Mucosa of descending colon (tissue), 3 donors: ENCODE data around the gene CLEC16A. TPM values are rescaled to one million over a fixed set of nuclear protein-coding genes. Genes with fewer than 3 reads are reported as not detected.
A peak's percentile ranks its signal among the peaks of the same experiment; 100 is the strongest.
"Not testable (repeated sequence)": the region's sequence is repeated elsewhere in the genome, so short reads cannot be mapped to it uniquely, and the experiment has no call there.

Experiments
- ATAC-seq: fragments of 200-7000 bp; cut with Tn5 transposase; one replicate; pipeline ENCODE4 v1.9.1; 2020; ENCODE audit warnings: mild to moderate bottlenecking, moderate library complexity
- DNase-seq, 3 donors: peaks; one replicate each; pipeline ENCODE4 v3.0.0-alpha.2; 2020
- H3K36me3 ChIP-seq: fragments of 200-600 bp; one replicate; pipeline ENCODE4 v1.8.0; 2021; ENCODE audit warnings: low read depth, mild to moderate bottlenecking
- H3K4me1 ChIP-seq: fragments of 200-600 bp; one replicate; pipeline ENCODE4 v1.8.0; 2021; ENCODE audit warnings: low read depth, mild to moderate bottlenecking
- H3K4me3 ChIP-seq: fragments of 200-600 bp; one replicate; pipeline ENCODE4 v1.8.0; 2021; ENCODE audit warnings: mild to moderate bottlenecking
- H3K9me3 ChIP-seq: fragments of 200-600 bp; one replicate; pipeline ENCODE4 v1.8.0; 2021; ENCODE audit warnings: mild to moderate bottlenecking
- CTCF ChIP-seq: fragments of 200-600 bp; IDR thresholded peaks from one replicate; pipeline ENCODE4 v1.8.0; 2022; ENCODE audit warnings: antibody characterized with exemption, mild to moderate bottlenecking
- intact Hi-C, 2 donors: fragments of 100-400 bp; cut with DNase I in 1 of 2; cut with micrococcal nuclease in 1 of 2; formaldehyde crosslinking; loops; one replicate each; pipeline versions ENCODE4 v1.11.0 to v1.11.1; 2022; cut with DNase I, micrococcal nuclease
- total RNA-seq, 3 donors: library from RNA; stranded (reverse); fragmentation: NEBNext Ultra II Directional in 2 of 3; extraction: Animal tissue kit (Norgen Biotek cat#: 25700) in 2 of 3; gene quantifications; one replicate each; pipeline versions ENCODE4 v1.2.1 to v1.2.4, GENCODE V29; 2021 to 2023
- donor health status: DM: no; HTN: no; CAD: no; lungs with moderate emphysema.
- donor health status: DM: no; HTN: no; CAD: no.
- donor health status: DM: no; HTN: yes; CAD: no.

The CLEC16A gene
- total RNA-seq, 3 donors from 2014 or later = 30.3 to 38.1 (median 37.1) TPM

GRCh38 chr16:11101283-11101682 lies 156.9 kb downstream of the CLEC16A start:
- intact Hi-C loops = no loop called here
- no peak for DNase-seq
- peak; percentile 35 for ATAC-seq

GRCh38 chr16:11101695-11102522 lies 157.5 kb downstream of the CLEC16A start:
- H3K36me3 ChIP-seq = no peaks in the 10 kb centered on the region
- DNase-seq (no peak), ATAC-seq (peak; percentile 67)
- H3K9me3 ChIP-seq = no peaks in the 10 kb centered on the region
- intact Hi-C loops = no loop called here
- TF ChIP-seq CTCF = no peak
- no peak overlapping the region for H3K4me3 ChIP-seq
- peaks cover 20% of the 10 kb centered on the region for H3K4me1 ChIP-seq

More at GRCh38 chr16:11101283-11101682, 156.9 kb downstream of the CLEC16A start:
- H3K4me1 ChIP-seq = peaks cover 20% of the 10 kb centered on the region
- H3K9me3 ChIP-seq = no peaks in the 10 kb centered on the region
- no peak overlapping the region for H3K4me3 ChIP-seq
- no peaks in the 10 kb centered on the region for H3K36me3 ChIP-seq
- TF ChIP-seq CTCF = no peak

GRCh38 chr16:11102523-11102898 lies 158.1 kb downstream of the CLEC16A start:
- intact Hi-C loops = no loop called here
- no peak overlapping the region for H3K4me3 ChIP-seq
- H3K36me3 ChIP-seq = no peaks in the 10 kb centered on the region
- H3K4me1 ChIP-seq = peaks cover 20% of the 10 kb centered on the region
- DNase-seq (no peak), ATAC-seq (peak; percentile 3)
- TF ChIP-seq CTCF = no peak
- H3K9me3 ChIP-seq = no peaks in the 10 kb centered on the region

- H3K36me3 ChIP-seq, DNase-seq, intact Hi-C loops, H3K4me3 ChIP-seq, ATAC-seq, H3K9me3 ChIP-seq: not testable (repeated sequence)
- H3K4me1 ChIP-seq = peaks cover 20% of the 10 kb centered on the region
Measured at GRCh38 chr16:11103301-11103700, 158.9 kb downstream of the CLEC16A start.

GRCh38 chr16:11104168-11105037 lies 160.0 kb downstream of the CLEC16A start:
- H3K4me3 ChIP-seq = no peak overlapping the region
- H3K36me3 ChIP-seq = no peaks in the 10 kb centered on the region
- TF ChIP-seq CTCF = no peak
- intact Hi-C loops = no loop called here
- DNase-seq (no peak), ATAC-seq (no peak)
- peaks cover 20% of the 10 kb centered on the region for H3K4me1 ChIP-seq
- no peaks in the 10 kb centered on the region for H3K9me3 ChIP-seq
